GM19468 (cell line): ENCODE measurements around the gene IRAK1.
A peak's percentile ranks its signal among the peaks of the same experiment; 100 is the strongest.

ENCODE experiments used
- ATAC-seq: cut with Tn5 transposase; IDR thresholded peaks from one replicate; pipeline ENCODE4 v1.9.1; 2021; ENCODE audit warnings: mild to moderate bottlenecking, moderate library complexity, moderate number of reproducible peaks; ENCODE audit not compliant: unreplicated experiment; ENCODE audit errors: extremely low read depth

IRAK1 gene

DNA sequence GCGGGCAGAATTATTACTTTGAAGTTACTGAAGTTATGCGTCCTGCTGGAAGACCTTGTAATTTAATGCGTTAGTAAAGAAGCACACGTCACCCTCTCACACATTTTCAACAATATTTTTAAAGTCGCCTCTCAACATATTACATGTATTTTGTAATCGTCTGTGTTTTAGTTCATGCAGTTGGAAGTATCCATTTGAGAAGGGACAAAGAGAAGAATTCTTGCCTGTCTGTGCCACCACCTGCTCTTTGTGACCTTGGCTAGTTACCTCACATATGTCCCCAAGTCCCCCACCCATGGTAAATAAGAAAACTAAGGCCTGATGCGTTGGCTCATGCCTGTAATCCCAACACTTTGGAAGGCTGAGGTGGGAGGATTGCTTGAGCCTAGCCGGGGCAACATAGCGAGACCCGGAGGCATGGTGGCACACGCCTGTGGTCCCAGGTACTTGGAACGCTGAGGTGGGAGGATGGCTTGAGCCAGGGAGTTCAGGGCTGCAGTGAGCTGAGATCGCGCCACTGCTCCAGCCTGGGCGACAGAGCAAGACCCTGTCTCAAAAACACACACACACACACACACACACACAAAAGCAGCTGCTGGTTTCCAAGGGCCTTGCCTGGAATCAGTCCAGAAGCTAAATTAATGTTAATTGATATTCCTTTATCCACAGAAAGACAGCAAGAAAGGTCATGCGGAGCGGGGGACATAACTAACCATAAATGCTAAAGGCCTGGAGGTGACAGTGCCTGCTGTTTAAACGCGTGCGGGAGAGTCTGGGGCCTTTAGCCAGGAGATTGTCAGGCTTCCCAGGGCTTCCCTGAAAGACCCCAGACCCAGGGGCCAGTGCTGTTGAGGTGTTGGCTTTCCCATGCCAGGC is 46.3 kb downstream of the IRAK1 start:
- ATAC-seq = no peak

DNA sequence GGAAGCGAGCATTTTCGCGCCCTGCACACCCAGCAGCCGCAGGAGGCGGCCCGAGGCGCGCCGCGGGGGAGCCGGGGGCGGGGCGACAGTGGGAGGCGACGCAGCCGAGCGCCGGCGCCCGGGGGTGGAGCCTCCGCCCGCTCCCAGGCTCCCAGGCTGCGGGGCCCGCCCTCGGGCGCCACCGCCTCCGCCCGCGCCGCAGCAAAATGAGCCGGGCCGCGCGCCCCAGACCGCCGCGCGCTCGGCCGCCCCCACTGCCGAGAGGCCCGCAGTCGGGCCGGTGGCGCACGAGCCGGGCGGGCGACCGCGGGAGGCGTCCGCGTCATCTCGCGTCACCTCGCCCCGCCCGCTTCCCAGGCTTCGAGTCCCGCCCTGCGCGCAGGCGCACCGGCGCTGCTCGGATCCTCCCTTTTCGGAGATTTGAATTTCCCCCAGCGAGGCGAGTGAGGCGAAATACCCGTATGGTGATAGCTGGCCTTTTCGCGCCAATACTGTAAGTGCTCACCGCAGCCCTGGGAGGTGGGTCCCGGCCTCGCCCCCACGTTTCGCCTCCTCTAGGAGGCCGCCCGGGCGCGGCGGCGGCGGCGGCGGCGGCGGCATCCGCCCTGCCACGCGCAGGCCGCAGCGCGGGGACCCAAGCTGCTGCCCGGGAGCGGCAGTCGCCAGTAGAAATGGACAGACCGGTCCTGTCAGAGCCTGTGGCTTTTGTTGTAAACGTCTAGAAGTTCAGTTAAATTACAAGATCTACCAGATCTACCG is 47.2 kb downstream of the IRAK1 start, which contains the start of gene TMEM187:
Gene TMEM187, plus strand, starts transcription at position 387 of the 759 bp plus-strand sequence. CDS start 9,309 bp downstream, outside the sequence.
- ATAC-seq = peak; percentile 60

DNA sequence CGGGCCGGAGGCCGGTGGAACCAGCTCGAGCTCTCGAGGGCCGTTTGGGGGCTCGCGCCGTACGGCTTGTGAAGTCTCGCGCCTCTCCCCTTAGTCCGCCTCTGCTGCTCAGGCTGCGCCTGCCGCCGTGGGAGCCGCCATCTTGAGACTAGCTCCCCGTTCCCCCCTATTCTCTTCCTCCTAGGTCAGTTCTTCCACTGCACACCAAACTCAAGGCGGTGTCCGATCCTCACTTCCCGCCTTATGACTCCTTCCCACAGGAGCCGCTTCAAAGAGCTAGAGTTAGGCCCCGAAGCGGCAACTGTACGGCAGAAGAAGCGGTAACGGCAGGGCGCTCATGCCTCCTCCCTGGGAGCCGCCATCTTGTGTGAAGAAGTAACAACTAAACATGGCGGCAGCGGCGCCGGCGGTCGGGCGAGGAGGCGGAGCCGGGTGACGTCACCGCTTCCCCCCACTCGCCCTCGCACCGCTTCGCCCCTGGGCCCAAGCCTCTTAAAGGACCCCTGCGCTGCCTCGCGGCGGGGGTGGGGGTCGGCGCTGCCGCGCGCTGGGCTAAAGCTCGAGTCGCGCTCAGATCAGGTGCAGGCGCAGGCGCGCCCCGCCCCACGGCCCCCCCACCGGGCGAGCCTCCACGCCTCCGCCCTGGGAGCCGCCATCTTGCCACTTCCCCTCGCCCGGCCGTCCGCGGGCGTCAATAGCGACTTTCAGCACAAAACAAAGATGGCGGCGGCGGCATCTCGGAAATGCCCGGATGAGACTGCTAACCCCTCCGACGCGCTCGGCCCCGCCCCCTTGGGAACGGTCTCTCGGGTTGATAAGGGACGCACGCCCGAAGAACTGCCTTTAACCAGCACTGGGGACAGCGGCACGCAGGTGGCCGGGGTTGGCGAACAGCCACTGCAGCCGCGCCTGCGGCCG is 48.0 kb downstream of the IRAK1 start, which contains the start of gene HCFC1:
Gene HCFC1, minus strand, starts transcription at position 369 of the 918 bp plus-strand sequence. CDS start 978 bp downstream, outside the sequence.
- ATAC-seq = peak; percentile 18

DNA sequence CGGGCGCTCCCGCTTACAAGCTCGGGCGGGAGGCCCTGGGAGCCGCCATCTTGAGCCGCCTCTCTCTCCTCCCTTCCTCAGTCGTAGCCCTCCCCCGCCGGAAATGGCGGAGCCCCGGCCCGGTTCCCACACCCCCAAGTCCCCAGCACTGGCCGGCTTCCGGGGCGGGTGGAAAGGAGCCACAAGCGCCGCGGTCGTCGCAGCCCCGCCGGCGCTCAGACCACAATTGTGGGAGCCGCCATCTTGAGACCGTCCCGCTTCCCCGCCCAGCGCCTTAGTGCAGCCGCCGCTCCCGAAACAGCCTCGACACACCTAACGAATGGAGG is 48.6 kb downstream of the IRAK1 start:
- peak; percentile 11 for ATAC-seq

DNA sequence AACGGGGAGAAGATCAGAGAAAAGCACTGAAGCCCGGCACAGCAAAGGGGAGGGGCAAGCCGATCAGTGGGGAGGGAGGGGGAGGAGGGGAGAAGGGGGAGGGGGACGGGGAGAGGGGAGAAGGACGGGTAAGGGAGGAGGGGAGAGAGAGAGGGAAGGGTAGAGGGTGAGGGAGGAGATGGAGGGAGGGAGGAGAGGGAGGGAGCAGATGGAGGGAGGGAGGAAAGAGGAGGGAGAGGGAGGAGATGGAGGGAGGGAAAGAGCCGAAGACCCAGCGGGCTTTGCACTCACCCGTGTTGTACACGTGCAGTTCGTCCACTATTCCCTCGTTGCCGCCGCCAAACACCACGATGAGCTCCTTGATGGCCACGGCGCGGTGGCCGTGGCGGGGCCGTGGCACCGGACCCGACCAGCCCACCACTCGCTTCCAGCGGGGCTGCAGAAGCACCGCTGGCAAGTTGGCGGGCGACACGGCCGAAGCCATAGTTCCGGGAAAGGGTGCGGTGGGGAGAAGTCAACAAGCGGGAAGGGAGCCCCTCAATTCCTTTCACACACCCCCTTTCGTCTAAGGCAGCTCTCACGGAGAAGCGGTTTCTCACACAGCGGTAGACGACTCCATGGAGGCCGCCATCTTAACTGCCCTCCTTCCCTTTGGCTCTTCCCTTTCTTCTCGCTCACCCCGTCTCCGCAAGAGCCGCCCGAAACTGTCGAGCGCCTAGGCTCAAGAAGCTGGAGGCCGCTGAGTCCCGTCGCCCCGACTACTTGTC is 49.2 kb downstream of the IRAK1 start:
- no peak for ATAC-seq

DNA sequence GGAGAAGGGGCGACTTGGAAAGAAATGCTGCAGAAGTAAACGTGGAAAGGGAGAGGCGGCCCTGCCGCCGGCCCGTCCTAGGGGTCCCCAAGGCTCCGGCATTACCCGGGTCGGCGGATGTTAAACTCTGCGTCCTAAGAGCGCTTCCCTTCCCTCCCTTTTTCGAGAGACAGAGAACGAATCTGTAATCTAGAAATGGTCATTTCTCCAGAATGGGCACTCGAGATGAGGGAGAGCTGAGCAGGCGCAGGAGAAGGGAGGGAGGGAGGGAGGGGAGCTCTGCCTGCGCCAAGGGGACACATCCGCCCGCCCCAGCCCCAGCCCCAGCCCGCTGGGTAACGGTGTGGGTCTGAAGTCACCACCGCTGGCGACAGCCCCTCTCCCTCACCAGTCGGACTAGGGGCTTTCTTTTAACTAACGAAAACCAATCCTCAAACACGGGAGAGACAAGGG is 49.8 kb downstream of the IRAK1 start:
- ATAC-seq = no peak

DNA sequence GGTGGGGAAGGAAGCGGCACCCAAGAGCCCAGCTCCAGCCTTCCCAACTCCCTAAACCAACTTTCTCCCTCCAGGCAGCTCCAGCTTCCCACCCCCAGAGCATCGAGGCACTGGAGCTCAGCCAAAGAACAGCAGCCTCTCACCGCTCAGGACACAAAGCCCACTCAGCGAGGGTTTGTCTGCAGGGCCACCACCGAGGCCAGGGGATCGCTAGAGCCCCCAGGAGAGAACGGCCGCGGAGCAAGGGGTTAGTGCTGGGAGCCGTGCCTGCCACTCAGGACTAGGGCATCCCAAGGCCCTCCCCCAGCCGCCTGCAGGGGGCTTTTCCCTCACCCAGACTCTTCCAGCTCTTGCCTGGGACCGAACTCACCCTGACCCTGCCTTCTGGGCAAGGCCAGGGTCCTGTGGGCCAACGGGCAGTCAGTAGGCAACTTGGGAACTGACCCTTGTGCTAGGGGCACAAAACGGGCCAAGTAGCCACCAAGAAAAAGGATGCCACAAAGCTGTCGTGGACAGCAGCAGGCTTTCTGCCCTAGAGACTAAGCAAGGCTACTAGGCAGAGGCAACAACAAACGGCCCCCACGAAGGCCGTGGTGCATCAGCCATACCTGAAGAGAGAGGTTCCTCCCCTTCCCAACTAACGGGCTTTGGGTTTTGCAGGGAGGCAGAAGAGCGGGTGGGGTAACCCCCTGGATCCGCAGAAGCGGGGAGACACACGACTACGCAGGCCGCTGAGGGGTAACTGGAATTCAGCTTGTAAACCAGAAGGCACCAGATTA is 50.4 kb downstream of the IRAK1 start:
- ATAC-seq = no peak

DNA sequence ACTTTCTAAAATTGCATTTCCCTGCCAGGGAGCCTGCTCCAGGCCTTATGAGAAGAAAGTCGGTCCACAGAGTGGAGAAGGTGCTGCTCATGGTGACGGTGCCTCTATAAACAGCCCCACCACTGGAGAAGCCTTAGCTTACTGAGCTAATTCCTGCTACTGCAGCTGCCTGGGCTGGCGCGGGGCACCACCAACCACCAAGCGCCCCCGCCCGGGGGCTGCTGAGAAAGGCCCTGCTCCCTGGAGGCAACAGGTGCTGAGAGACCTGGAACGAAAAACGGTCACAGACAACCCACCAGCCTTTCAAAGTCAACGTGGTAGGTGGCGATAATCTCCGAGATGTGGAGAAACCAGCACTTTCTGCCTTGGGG is 51.0 kb downstream of the IRAK1 start:
- no peak for ATAC-seq

DNA sequence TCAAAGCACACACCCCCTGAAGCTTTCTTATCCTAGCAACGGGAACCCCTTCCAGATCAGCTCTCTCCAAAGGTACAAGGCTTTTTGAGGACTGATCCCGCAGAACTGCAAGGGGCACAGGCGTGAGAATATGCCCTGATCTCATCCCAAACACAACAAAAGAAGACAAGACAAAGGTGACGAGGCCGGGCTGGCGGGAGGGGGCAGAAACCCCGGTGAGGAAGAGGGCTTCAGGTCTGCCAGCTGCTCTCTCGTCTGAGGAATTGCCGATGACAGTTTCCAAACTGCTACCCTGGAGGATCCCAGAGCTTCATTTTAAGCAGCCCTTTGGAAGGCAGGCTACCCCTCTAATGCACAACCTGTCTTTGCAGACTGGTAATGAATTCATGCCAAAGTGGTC is 51.4 kb downstream of the IRAK1 start:
- ATAC-seq = no peak

DNA sequence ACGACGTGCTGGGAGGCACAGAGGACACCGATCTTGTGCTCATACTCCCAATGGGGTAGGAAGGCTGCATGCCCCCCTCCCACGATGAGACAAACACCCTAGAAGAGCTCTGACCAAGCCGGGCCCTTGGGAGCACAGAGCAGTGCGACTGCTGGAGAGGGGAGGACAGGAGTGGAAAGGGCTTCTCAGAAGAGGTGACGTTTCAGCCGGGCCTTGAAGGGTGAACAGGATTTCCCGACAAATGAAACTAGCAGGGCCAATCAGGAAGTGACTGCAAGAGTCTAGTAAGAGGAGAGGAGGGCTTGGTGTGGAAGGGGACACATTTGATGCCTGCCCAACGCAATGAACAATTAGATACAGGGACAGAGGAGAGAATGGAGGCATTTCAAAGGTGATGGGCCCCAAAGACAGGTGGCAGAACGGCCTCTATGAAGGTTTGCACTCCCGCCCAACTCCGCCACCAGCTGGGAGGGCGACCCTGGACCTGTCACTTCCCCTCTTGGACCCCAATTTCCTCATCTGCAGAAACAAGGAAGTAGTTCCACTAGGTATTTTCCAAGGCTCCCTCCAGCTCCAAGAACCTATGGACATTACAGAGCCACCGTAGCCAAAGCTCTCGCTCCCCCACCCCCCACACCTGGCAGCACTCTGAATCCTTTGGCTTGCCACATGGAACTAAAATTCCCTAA is 52.0 kb downstream of the IRAK1 start:
- no peak for ATAC-seq

DNA sequence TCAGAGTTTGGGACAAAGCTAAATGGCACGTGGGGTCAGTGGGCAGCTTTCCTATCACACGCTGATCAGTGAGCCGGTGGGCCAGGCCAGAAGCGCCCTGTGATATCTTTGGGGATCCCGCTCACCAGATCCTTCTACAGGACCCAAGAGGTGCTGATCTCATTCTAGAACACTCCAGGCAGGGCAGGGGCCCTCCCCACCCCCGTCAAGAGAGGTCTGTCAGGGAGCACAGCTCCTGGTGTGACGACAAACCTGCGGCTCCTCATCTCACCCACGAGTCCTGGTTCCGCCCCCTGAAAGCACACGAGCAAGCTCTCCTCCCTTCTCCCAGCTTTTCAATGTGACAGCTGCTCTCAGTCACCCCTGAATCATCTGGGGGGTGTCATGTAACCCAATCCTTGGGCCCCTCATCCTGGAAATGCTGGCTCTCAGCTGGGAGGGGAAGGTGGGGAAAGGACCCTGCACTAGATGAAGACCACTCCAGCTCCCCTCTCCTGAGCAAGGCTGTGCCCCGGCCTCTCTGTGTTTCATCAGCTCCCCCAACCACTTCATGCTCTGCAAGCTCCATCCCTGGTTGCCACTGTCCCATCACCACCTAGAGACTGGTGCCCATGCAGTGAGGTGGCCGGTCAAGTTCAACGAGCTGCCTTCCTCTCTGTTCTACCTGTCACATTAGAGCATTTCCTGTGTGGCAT is 52.7 kb downstream of the IRAK1 start:
- ATAC-seq = no peak

DNA sequence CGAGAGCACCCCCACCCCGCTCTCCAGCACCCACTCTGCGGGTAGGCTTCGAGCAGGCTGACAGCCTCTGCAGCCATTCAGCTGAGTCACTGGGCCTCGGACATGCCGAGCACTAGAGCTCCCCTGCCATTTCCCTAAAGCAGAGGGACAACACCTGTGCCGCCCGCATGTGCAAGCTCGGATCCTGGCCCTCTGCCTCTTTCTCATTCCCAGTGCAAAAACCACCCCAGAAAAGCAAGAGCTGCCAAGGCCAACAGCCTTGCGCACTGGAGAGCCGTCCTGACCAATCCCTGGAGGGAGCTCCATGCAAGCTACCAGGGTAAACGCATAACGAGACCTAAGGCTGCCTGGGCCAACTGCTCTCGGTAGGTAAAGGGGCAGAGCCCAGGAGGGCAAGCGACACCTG is 53.4 kb downstream of the IRAK1 start:
- no peak for ATAC-seq

DNA sequence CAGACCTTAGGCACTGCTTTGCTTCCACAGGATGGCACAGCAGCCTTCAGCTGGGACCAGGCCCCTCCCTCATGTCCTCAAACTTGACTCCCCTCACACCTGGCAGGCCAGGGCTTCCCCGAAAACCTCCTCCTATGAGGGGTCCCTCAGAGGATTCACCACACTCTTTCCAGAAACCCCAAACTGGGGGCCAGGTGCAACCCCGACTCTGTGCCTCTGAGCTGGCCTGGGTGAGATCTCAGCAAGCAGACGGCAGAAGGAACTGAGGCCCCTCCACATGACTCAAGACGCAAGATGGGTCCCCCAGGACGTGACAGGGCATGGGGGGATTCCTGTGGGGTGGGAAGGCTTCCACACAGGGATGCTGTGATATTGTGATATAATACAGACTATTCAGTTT is 54.3 kb downstream of the IRAK1 start:
- ATAC-seq = no peak

DNA sequence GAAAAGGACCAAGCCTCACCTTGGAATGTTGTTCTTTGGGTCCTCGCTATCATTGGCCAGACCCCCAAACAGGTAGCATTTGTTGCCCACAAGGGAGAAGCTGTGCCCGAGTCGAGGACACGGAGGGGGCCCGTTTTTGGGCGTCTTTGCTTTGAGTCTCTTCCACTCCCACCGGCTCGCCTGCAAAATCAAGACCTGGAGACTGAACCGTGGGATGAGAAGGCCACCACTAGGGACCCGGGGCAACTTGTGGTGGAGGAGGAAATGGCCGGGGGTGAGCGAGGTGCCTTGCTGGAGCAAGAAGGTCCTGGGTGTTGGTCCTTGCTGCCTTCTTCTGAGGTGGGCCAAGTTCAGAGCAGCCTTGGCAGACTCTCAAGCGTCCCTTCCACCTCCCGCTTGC is 55.6 kb downstream of the IRAK1 start:
- no peak for ATAC-seq

DNA sequence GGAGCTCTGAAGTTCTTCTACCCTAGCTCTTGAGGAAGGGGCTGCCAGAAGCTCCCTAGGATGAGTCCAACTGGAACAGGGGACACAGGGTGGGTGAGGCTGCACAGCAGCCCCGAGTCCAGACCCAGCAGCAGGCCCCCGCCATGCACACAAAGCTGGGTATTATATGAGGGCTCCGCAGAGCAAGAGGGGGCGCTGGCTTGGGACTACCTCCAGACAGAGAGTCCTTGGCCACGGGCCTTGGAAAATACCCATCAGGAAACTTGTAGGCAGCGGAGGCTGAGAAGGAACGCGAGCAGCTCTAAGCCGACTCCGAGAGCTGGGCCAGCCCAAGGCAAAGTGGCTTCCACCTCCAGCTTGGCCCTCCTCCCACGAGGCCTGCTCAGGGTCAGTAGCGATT is 56.2 kb downstream of the IRAK1 start:
- ATAC-seq = no peak

DNA sequence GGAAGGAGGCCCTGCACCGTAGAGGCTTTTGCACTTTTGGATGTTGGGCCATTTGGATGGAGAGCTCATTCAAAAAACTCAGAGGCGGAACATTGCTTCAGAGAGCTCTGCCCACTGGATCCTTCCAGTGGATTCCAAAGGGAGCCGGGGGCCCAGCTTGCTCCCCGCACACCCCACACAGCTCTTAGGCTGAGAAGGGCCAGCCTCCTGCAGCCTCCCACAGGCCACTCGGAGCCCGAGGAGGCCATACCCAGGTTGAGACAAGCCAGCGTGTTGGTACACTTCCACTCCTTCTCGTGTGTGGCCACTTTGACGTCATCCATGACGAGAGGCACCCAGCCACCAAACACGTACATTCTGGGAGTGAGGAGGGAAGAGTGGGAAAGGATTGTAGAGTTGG is 58.4 kb downstream of the IRAK1 start:
- ATAC-seq = no peak

DNA sequence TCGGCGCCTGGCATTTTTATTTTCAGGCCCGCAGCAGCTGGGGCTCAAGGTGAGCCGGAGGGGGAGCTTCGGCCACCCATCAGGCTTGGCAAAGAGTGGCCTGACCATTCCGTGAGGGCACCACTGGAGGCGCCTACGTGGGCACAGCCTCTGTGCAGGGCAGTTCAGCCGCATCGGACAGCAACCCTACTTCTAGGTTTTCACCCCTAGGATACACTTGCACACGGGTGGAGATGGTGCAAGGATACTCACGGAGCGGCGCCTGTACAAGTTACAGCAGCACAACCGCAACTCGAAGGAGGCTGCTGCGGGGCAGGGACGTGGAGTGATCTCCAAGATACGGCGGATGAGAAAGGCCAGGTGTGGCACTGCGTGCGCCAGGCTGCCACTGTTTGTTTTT is 58.9 kb downstream of the IRAK1 start:
- ATAC-seq = no peak
